HepG2 (cell line): ENCODE data around the gene STK11. TPM values are rescaled to one million over a fixed set of nuclear protein-coding genes. Genes with fewer than 3 reads are reported as not detected.

Experiments
- ATAC-seq: fragments of 200-7000 bp; cut with Tn5 transposase; 3 replicates; pipeline ENCODE4 v1.9.1; 2020; ENCODE audit warnings: mild to moderate bottlenecking, moderate library complexity
- BruUV-seq: library from RNA; stranded (reverse); fragments of 400-500 nt; replicated peaks from 2 replicates; lab custom pipeline; 2021; lab: Mats Ljungman, UMichigan
- CTCF ChIA-PET: fragments of 300-600 bp; formaldehyde crosslinking; extraction: SDS; loops from one replicate; lab custom pipeline; 2021; ENCODE audit warnings: low total read pairs, inconsistent platforms, low intra/inter-chr PET ratio; lab: Yijun Ruan, JAX
- POLR2A ChIA-PET: fragments of 350-600 bp; sonication (Branson Sonifier 250); formaldehyde crosslinking; loops from one replicate; lab custom pipeline; 2020; ENCODE audit warnings: antibody characterized with exemption, inconsistent platforms; lab: Yijun Ruan, JAX
- DNase-seq: peaks from one replicate; pipeline ENCODE4 v3.0.0-alpha.2; 2015; ENCODE audit warnings: low spot score
- FAIRE-seq: peaks from 3 replicates; lab custom pipeline; 2011; peaks lifted over from hg19 to GRCh38; lab: Jason Lieb, UNC
- H2AFZ ChIP-seq: one replicate; pipeline ENCODE4 v1.6.1; 2011; ENCODE audit warnings: low read length, inconsistent platforms
- H3K27ac ChIP-seq: fragments of 300-600 bp; 3 replicates; pipeline ENCODE4 v1.8.0; 2011; ENCODE audit warnings: mixed run types, mild to moderate bottlenecking, mixed read lengths, low read length, inconsistent platforms; ENCODE audit not compliant: insufficient read depth; ENCODE audit errors: extremely low read length
- H3K27me3 ChIP-seq, 2 experiments: fragments of 200-600 bp in 1 of 2; 2 replicates in 1 of 2; 3 replicates in 1 of 2; pipeline versions ENCODE4 v1.6.0 to v1.8.0; 2011; ENCODE audit warnings: low read length in 2 of 2, mild to moderate bottlenecking in 2 of 2, moderate library complexity in 2 of 2, inconsistent platforms in 1 of 2; ENCODE audit not compliant: insufficient read depth in 2 of 2, control insufficient read depth in 1 of 2
- H3K36me3 ChIP-seq, 2 experiments: fragments of 200-600 bp in 1 of 2; replicated peaks in 1 of 2; 2 replicates in 1 of 2; 3 replicates in 1 of 2; pipeline versions ENCODE4 v1.5.1 to v1.8.0; 2011; ENCODE audit warnings: low read length in 2 of 2, inconsistent platforms in 1 of 2; ENCODE audit not compliant: insufficient read depth in 2 of 2, control insufficient read depth in 1 of 2
- H3K4me1 ChIP-seq: 2 replicates; pipeline ENCODE4 v1.5.1; 2012; ENCODE audit warnings: low read length, inconsistent platforms; ENCODE audit not compliant: insufficient read depth
- H3K4me2 ChIP-seq: 2 replicates; pipeline ENCODE4 v1.6.0; 2011; ENCODE audit warnings: low read depth, low read length, inconsistent platforms
- H3K4me3 ChIP-seq, 3 experiments: fragments of 200-600 bp in 1 of 3; sonication (generic), shearing (Covaris generic) in 1 of 3; replicated peaks in 1 of 3; 2 replicates each; pipeline ENCODE4 v1.5.1; 2011 to 2016; ENCODE audit warnings: low read length in 3 of 3, inconsistent platforms in 2 of 3, low read depth in 2 of 3, mild to moderate bottlenecking in 2 of 3, control low read depth in 1 of 3, mixed read lengths in 1 of 3; ENCODE audit not compliant: insufficient read depth in 1 of 3
- H3K79me2 ChIP-seq: one replicate; pipeline ENCODE4 v1.6.1; 2011; ENCODE audit warnings: low read length, inconsistent platforms; ENCODE audit not compliant: insufficient read depth
- H3K9ac ChIP-seq: 2 replicates; pipeline ENCODE4 v1.6.0; 2011; ENCODE audit warnings: mild to moderate bottlenecking, low read depth, low read length, inconsistent platforms; ENCODE audit not compliant: insufficient read depth
- H3K9me3 ChIP-seq: 2 replicates; pipeline ENCODE4 v1.5.1; 2012; ENCODE audit warnings: mild to moderate bottlenecking, low read length
- H4K20me1 ChIP-seq: 2 replicates; pipeline ENCODE4 v1.6.0; 2011; ENCODE audit warnings: inconsistent platforms, mild to moderate bottlenecking, low read length, moderate library complexity; ENCODE audit not compliant: insufficient read depth
- AGO1 ChIP-seq: fragments of 200-400 bp; formaldehyde crosslinking; IDR thresholded peaks from 2 replicates; pipeline ENCODE4 v1.6.1; 2017; ENCODE audit warnings: mild to moderate bottlenecking, low read depth, low read length, moderate library complexity; ENCODE audit not compliant: poor library complexity, severe bottlenecking
- GFI1 ChIP-seq: sonication (generic); formaldehyde crosslinking; IDR thresholded peaks from 2 replicates; pipeline ENCODE4 v1.5.0; 2020; ENCODE audit warnings: missing genetic modification reagents, mild to moderate bottlenecking, borderline replicate concordance
- HDAC2 ChIP-seq: sonication (generic); formaldehyde crosslinking; IDR thresholded peaks from 2 replicates; pipeline ENCODE4 v1.4.0; 2020; ENCODE audit warnings: missing genetic modification reagents
- KLF12 ChIP-seq: sonication (generic); formaldehyde crosslinking; IDR thresholded peaks from 2 replicates; pipeline ENCODE4 v1.4.0; 2020; ENCODE audit warnings: missing genetic modification reagents, borderline replicate concordance
- MBD4 ChIP-seq: IDR thresholded peaks from 2 replicates; pipeline ENCODE4 v1.6.1; 2012; ENCODE audit warnings: low read length, inconsistent platforms, borderline replicate concordance
- RBFOX2 ChIP-seq: fragments of 200-400 bp; formaldehyde crosslinking; IDR thresholded peaks from 2 replicates; pipeline ENCODE4 v1.6.1; 2017; ENCODE audit warnings: low read depth, mild to moderate bottlenecking, low read length
- RBM22 ChIP-seq: fragments of 200-400 bp; formaldehyde crosslinking; optimal IDR thresholded peaks from 2 replicates; pipeline ENCODE3; 2017; ENCODE audit warnings: mild to moderate bottlenecking, low read length, moderate library complexity
- SIX4 ChIP-seq: sonication (generic); formaldehyde crosslinking; IDR thresholded peaks from 2 replicates; pipeline ENCODE4 v1.4.0; 2020; ENCODE audit warnings: missing genetic modification reagents
- SP5 ChIP-seq: IDR thresholded peaks from 2 replicates; pipeline ENCODE4 v1.6.1; 2016; ENCODE audit warnings: low read depth, borderline replicate concordance
- ZNF496 ChIP-seq: sonication (generic); formaldehyde crosslinking; IDR thresholded peaks from 2 replicates; pipeline ENCODE4 v1.8.1; 2023; ENCODE audit warnings: mild to moderate bottlenecking, moderate library complexity, missing genetic modification reagents; ENCODE audit not compliant: insufficient replicate concordance
- ZNF724P ChIP-seq: sonication (generic); formaldehyde crosslinking; IDR thresholded peaks from 2 replicates; pipeline ENCODE4 v1.8.0; 2022; ENCODE audit warnings: missing genetic modification reagents, borderline replicate concordance
- ZNF768 ChIP-seq: sonication (generic); formaldehyde crosslinking; IDR thresholded peaks from 2 replicates; pipeline ENCODE4 v1.4.0; 2020; ENCODE audit warnings: missing genetic modification reagents
- ZNF776 ChIP-seq: sonication (generic); formaldehyde crosslinking; IDR thresholded peaks from 2 replicates; pipeline ENCODE4 v1.4.0; 2020; ENCODE audit warnings: mild to moderate bottlenecking, missing genetic modification reagents
- ZNF83 ChIP-seq: sonication (generic); formaldehyde crosslinking; IDR thresholded peaks from 2 replicates; pipeline ENCODE4 v1.4.0; 2020; ENCODE audit warnings: missing genetic modification reagents, mild to moderate bottlenecking, borderline replicate concordance
- ZNF841 ChIP-seq: sonication (generic); formaldehyde crosslinking; IDR thresholded peaks from 2 replicates; pipeline ENCODE4 v1.8.1; 2023; ENCODE audit warnings: missing genetic modification reagents, borderline replicate concordance
- ZNF878 ChIP-seq: sonication (generic); formaldehyde crosslinking; IDR thresholded peaks from 2 replicates; pipeline ENCODE4 v1.8.1; 2023; ENCODE audit warnings: mild to moderate bottlenecking, missing genetic modification reagents, moderate library complexity
- ZSCAN25 ChIP-seq: sonication (generic); formaldehyde crosslinking; IDR thresholded peaks from 2 replicates; pipeline ENCODE4 v1.8.0; 2022; ENCODE audit warnings: mild to moderate bottlenecking, missing genetic modification reagents
- WGBS: methylation state at CpG from one replicate; pipeline ENCODE4 v1.1.6; 2017; ENCODE audit warnings: low lambda C conversion rate; 5-methylcytosine and 5-hydroxymethylcytosine counted together
- in situ Hi-C: cut with HindIII; loops from 2 replicates; pipeline ENCODE4 v1.10.0; 2017; ENCODE audit warnings: low pct_unique_long_range_greater_than_20kb; ENCODE audit not compliant: extremely low pct_ligation_motif_present
- intact Hi-C: fragments of 100-400 bp; cut with micrococcal nuclease; formaldehyde crosslinking; loops from one replicate; pipeline ENCODE4 v1.10.0; 2022; ENCODE audit not compliant: unreplicated experiment
- polyA plus RNA-seq, 8 experiments: library from polyadenylated mRNA; depleted of rRNA in 3 of 8; stranded (reverse) in 7 of 8; unstranded in 1 of 8; fragments of >200 nt; fragmentation: Illumina TruSeq in 4 of 8; extraction: Trizol in 4 of 8; gene quantifications; 2 replicates each; pipeline versions ENCODE4 v1.2.1 to v1.2.3, GENCODE V29; 2011 to 2016; ENCODE audit warnings: low read depth in 4 of 8, missing spikeins in 1 of 8, mixed read lengths in 1 of 8; ENCODE audit not compliant: insufficient read depth in 1 of 8
- total RNA-seq, 5 experiments: library from RNA; depleted of rRNA; stranded (reverse); fragments of >200 nt; fragmentation: Illumina TruSeq; extraction: Trizol; gene quantifications; 2 replicates each; pipeline ENCODE4 v1.2.3, GENCODE V29; 2016; ENCODE audit warnings: low read depth in 1 of 5
- TF ChIP-seq, protein P1 (sequence below): sonication (generic); formaldehyde crosslinking; IDR thresholded peaks from 2 replicates; pipeline ENCODE4 v1.9.0; 2022; ENCODE audit warnings: missing genetic modification reagents, mild to moderate bottlenecking, borderline replicate concordance
- TF ChIP-seq, protein P2 (sequence below): sonication (generic); formaldehyde crosslinking; IDR thresholded peaks from 2 replicates; pipeline ENCODE4 v1.5.0; 2020; ENCODE audit warnings: missing genetic modification reagents

The STK11 gene
- total and polyA plus RNA-seq, 2 of the 13 experiments (the other 11 are each of a cell fraction or from before 2014, with no cell fraction given) = 27.5 to 43.6 TPM

- Histone ChIP-seq H3K4me2 (no peak overlapping the region), H3K9me3 (no peaks in the 10 kb centered on the region), H3K79me2 (no peaks in the 10 kb centered on the region), H3K4me1 (peaks cover 26% of the 10 kb centered on the region), H3K9ac (no peak overlapping the region), H3K4me3 (no peak overlapping the region), H3K27me3 (no peaks in the 10 kb centered on the region), H2AFZ (no peak overlapping the region), H3K27ac (no peak overlapping the region), H3K36me3 (peaks cover 0 to 3% of the 10 kb centered on the region in 2 experiments; a peak in 1 of 5 replicates), H4K20me1 (no peaks in the 10 kb centered on the region)
- ChIA-PET CTCF (no interaction called here), POLR2A (interaction anchor here (0.6 kb wide), 1 partner anchor 57 kb away, joined by 4 read pairs; no protein-coding TSS in a partner anchor)
- FAIRE-seq (no peak), DNase-seq (no peak), ATAC-seq (no peak; the same call in 2 of the 3 replicates)
- WGBS = 99% methylated on average over 11 of the region's 24 CpGs
- in situ Hi-C loops (no loop called here), intact Hi-C loops (no loop called here)
- no TSS peak for BruUV-seq
- TF ChIP-seq RBM22 (no peak), RBFOX2 (no peak), AGO1 (no peak), ZSCAN25 (CRISPR knock-in tag) (no peak), HDAC2 (no peak), ZNF768 (CRISPR knock-in tag) (no peak; the same call in 1 of the 2 replicates), MBD4 (no peak), SP5 (CRISPR knock-in tag) (no peak), KLF12 (no peak), ZNF724P (no peak), ZNF878 (no peak), GFI1 (CRISPR knock-in tag) (no peak), ZNF83 (no peak), ZNF496 (CRISPR knock-in tag) (no peak), SIX4 (CRISPR knock-in tag) (no peak), ZNF776 (CRISPR knock-in tag) (0 out of 2 replicates have a peak, but pooled peaks have one; percentile 29), ZNF841 (CRISPR knock-in tag) (no peak)
- TF ChIP-seq, protein P1, sequence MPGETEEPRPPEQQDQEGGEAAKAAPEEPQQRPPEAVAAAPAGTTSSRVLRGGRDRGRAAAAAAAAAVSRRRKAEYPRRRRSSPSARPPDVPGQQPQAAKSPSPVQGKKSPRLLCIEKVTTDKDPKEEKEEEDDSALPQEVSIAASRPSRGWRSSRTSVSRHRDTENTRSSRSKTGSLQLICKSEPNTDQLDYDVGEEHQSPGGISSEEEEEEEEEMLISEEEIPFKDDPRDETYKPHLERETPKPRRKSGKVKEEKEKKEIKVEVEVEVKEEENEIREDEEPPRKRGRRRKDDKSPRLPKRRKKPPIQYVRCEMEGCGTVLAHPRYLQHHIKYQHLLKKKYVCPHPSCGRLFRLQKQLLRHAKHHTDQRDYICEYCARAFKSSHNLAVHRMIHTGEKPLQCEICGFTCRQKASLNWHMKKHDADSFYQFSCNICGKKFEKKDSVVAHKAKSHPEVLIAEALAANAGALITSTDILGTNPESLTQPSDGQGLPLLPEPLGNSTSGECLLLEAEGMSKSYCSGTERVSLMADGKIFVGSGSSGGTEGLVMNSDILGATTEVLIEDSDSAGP (CRISPR knock-in tag) = peak; percentile 6; the same call in 1 of the 2 replicates
- TF ChIP-seq, protein P2, sequence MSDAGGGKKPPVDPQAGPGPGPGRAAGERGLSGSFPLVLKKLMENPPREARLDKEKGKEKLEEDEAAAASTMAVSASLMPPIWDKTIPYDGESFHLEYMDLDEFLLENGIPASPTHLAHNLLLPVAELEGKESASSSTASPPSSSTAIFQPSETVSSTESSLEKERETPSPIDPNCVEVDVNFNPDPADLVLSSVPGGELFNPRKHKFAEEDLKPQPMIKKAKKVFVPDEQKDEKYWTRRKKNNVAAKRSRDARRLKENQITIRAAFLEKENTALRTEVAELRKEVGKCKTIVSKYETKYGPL (CRISPR knock-in tag) = no peak
Measured at GRCh38 chr19:1233115-1233667, 27.6 kb downstream of the STK11 start.
